HepG2 (cell line): ENCODE measurements around the gene CDK9. TPM values are rescaled to one million over a fixed set of nuclear protein-coding genes. Genes with fewer than 3 reads are reported as not detected.

Experiments
- ELF1 ChIP-seq: sonication (generic); formaldehyde crosslinking; IDR thresholded peaks from 2 replicates; pipeline ENCODE4 v1.4.0; 2020; ENCODE audit warnings: missing genetic modification reagents
- EZH2 ChIP-seq: conservative IDR thresholded peaks from 2 replicates; pipeline ENCODE4 v1.6.1; 2012; ENCODE audit warnings: mild to moderate bottlenecking, low read depth, low read length, moderate library complexity
- FOXK2 ChIP-seq: fragments of 450-650 bp; IDR thresholded peaks from 2 replicates; pipeline ENCODE4 v1.6.1; 2016
- HES4 ChIP-seq: sonication (generic); formaldehyde crosslinking; IDR thresholded peaks from 2 replicates; pipeline ENCODE4 v1.9.0; 2021; ENCODE audit warnings: mild to moderate bottlenecking, missing genetic modification reagents, borderline replicate concordance
- KMT2B ChIP-seq: IDR thresholded peaks from 2 replicates; pipeline ENCODE4 v1.6.1; 2016; ENCODE audit warnings: missing genetic modification reagents, missing compliant biosample characterization
- PAF1 ChIP-seq: IDR thresholded peaks from 2 replicates; pipeline ENCODE4 v1.6.1; 2016; ENCODE audit warnings: missing genetic modification reagents, missing compliant biosample characterization
- RAD21 ChIP-seq: fragments of 450-650 bp; formaldehyde crosslinking; IDR thresholded peaks from 2 replicates; pipeline ENCODE4 v1.5.0; 2020; ENCODE audit warnings: mild to moderate bottlenecking
- TAF1 ChIP-seq: sonication (generic); formaldehyde crosslinking; IDR thresholded peaks from 2 replicates; pipeline ENCODE4 v1.4.0; 2020; ENCODE audit warnings: missing genetic modification reagents
- ZFP1 ChIP-seq: IDR thresholded peaks from 2 replicates; pipeline ENCODE4 v1.6.1; 2016
- ZFP62 ChIP-seq: sonication (generic); formaldehyde crosslinking; IDR thresholded peaks from 2 replicates; pipeline ENCODE4 v1.4.0; 2020; ENCODE audit warnings: missing genetic modification reagents
- ZFYVE20 ChIP-seq: sonication (generic); formaldehyde crosslinking; IDR thresholded peaks from 2 replicates; pipeline ENCODE4 v1.8.0; 2023; ENCODE audit warnings: low read depth, mild to moderate bottlenecking, moderate library complexity, missing genetic modification reagents, borderline replicate concordance
- ZKSCAN8 ChIP-seq: IDR thresholded peaks from 2 replicates; pipeline ENCODE4 v1.6.1; 2016; ENCODE audit warnings: borderline replicate concordance, missing genetic modification reagents, missing compliant biosample characterization
- ZNF251 ChIP-seq: sonication (generic); formaldehyde crosslinking; IDR thresholded peaks from 2 replicates; pipeline ENCODE4 v1.9.0; 2021; ENCODE audit warnings: mild to moderate bottlenecking, missing genetic modification reagents
- ZNF776 ChIP-seq: sonication (generic); formaldehyde crosslinking; IDR thresholded peaks from 2 replicates; pipeline ENCODE4 v1.4.0; 2020; ENCODE audit warnings: mild to moderate bottlenecking, missing genetic modification reagents
- polyA plus RNA-seq, 8 experiments: library from polyadenylated mRNA; depleted of rRNA in 3 of 8; stranded (reverse) in 7 of 8; unstranded in 1 of 8; fragments of >200 nt; fragmentation: Illumina TruSeq in 4 of 8; extraction: Trizol in 4 of 8; gene quantifications; 2 replicates each; pipeline versions ENCODE4 v1.2.1 to v1.2.3, GENCODE V29; 2011 to 2016; ENCODE audit warnings: low read depth in 4 of 8, missing spikeins in 1 of 8, mixed read lengths in 1 of 8; ENCODE audit not compliant: insufficient read depth in 1 of 8
- total RNA-seq, 5 experiments: library from RNA; depleted of rRNA; stranded (reverse); fragments of >200 nt; fragmentation: Illumina TruSeq; extraction: Trizol; gene quantifications; 2 replicates each; pipeline ENCODE4 v1.2.3, GENCODE V29; 2016; ENCODE audit warnings: low read depth in 1 of 5
- TF ChIP-seq, protein P1 (sequence below): fragments of 450-650 bp; IDR thresholded peaks from 2 replicates; pipeline ENCODE4 v1.6.1; 2017
- TF ChIP-seq, protein P2 (sequence below): sonication (generic); formaldehyde crosslinking; IDR thresholded peaks from 2 replicates; pipeline ENCODE4 v1.4.0; 2020; ENCODE audit warnings: missing genetic modification reagents
- TF ChIP-seq, protein P3 (sequence below): sonication (generic); formaldehyde crosslinking; IDR thresholded peaks from 2 replicates; pipeline ENCODE4 v1.5.0; 2020; ENCODE audit warnings: missing genetic modification reagents
- TF ChIP-seq, protein P4 (sequence below), 2 experiments: sonication (generic) in 1 of 2; formaldehyde crosslinking in 1 of 2; IDR thresholded peaks; 2 replicates each; pipeline versions ENCODE4 v1.6.1 to v1.9.0; 2014 to 2022; ENCODE audit warnings: antibody characterized with exemption in 1 of 2, borderline replicate concordance in 1 of 2, inconsistent platforms in 1 of 2, low read depth in 1 of 2, missing genetic modification reagents in 1 of 2

The CDK9 gene
- total and polyA plus RNA-seq, 2 of the 13 experiments (the other 11 are each of a cell fraction or from before 2014, with no cell fraction given) = 16.8 to 21.5 TPM

DNA sequence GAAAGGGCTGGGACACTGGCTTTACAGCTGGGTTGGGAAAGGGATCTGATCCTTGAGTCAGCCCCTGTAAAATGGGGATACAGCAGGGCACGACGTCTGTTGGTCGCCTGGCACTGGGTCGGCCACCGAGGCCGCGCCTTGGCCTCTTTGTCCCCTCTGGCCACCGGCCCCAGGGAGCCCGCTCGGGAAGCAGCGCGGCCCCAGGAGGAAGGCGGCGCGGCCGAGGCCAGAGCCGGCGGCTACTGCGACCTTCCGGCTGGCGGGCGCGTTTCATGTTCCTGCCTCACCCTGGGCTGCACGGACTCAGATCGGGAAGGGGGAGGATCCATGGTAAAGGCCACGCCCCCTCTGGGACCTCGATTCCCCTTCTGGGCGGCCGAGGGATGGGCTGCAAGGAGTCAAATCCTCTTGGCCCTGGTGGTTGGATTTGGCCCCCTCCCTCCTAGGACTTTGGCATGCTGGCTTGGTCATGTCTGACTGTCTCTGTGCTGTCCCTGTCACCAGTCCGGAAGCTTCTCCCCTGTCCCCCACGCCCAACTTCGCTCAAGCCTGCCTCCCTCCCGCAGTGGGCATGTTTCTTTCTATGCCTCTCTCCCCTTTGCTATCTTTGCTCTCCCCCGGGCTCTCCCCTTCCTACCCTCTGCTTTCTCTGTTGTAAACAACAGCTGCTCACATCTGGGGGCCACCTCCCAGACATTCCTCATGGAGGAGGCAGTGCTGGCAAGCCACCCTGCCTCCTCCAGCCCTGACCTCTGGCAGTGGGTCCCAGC is 42.6 kb downstream of the CDK9 start (continued):
- TF ChIP-seq ZFYVE20 (CRISPR knock-in tag) (no peak), TAF1 (CRISPR knock-in tag) (peak; percentile 78), FOXK2 (no peak), ZFP62 (CRISPR knock-in tag) (no peak), HES4 (CRISPR knock-in tag) (no peak), EZH2 (no peak), ZNF251 (CRISPR knock-in tag) (no peak), PAF1 (no peak), ZNF776 (CRISPR knock-in tag) (no peak), ELF1 (CRISPR knock-in tag) (peak; percentile 26; the same call in 1 of the 2 replicates), ZKSCAN8 (CRISPR knock-in tag) (no peak), RAD21 (CRISPR knock-in tag) (peak; percentile 37; the same call in 1 of the 2 replicates), KMT2B (CRISPR knock-in tag) (no peak), ZFP1 (CRISPR knock-in tag) (no peak)
- TF ChIP-seq, protein P1, sequence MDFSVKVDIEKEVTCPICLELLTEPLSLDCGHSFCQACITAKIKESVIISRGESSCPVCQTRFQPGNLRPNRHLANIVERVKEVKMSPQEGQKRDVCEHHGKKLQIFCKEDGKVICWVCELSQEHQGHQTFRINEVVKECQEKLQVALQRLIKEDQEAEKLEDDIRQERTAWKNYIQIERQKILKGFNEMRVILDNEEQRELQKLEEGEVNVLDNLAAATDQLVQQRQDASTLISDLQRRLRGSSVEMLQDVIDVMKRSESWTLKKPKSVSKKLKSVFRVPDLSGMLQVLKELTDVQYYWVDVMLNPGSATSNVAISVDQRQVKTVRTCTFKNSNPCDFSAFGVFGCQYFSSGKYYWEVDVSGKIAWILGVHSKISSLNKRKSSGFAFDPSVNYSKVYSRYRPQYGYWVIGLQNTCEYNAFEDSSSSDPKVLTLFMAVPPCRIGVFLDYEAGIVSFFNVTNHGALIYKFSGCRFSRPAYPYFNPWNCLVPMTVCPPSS = no peak
- TF ChIP-seq, protein P2, sequence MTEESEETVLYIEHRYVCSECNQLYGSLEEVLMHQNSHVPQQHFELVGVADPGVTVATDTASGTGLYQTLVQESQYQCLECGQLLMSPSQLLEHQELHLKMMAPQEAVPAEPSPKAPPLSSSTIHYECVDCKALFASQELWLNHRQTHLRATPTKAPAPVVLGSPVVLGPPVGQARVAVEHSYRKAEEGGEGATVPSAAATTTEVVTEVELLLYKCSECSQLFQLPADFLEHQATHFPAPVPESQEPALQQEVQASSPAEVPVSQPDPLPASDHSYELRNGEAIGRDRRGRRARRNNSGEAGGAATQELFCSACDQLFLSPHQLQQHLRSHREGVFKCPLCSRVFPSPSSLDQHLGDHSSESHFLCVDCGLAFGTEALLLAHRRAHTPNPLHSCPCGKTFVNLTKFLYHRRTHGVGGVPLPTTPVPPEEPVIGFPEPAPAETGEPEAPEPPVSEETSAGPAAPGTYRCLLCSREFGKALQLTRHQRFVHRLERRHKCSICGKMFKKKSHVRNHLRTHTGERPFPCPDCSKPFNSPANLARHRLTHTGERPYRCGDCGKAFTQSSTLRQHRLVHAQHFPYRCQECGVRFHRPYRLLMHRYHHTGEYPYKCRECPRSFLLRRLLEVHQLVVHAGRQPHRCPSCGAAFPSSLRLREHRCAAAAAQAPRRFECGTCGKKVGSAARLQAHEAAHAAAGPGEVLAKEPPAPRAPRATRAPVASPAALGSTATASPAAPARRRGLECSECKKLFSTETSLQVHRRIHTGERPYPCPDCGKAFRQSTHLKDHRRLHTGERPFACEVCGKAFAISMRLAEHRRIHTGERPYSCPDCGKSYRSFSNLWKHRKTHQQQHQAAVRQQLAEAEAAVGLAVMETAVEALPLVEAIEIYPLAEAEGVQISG (CRISPR knock-in tag) = peak; percentile 90
- TF ChIP-seq, protein P3, sequence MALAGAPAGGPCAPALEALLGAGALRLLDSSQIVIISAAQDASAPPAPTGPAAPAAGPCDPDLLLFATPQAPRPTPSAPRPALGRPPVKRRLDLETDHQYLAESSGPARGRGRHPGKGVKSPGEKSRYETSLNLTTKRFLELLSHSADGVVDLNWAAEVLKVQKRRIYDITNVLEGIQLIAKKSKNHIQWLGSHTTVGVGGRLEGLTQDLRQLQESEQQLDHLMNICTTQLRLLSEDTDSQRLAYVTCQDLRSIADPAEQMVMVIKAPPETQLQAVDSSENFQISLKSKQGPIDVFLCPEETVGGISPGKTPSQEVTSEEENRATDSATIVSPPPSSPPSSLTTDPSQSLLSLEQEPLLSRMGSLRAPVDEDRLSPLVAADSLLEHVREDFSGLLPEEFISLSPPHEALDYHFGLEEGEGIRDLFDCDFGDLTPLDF (CRISPR knock-in tag) = no peak
- TF ChIP-seq, protein P4, sequence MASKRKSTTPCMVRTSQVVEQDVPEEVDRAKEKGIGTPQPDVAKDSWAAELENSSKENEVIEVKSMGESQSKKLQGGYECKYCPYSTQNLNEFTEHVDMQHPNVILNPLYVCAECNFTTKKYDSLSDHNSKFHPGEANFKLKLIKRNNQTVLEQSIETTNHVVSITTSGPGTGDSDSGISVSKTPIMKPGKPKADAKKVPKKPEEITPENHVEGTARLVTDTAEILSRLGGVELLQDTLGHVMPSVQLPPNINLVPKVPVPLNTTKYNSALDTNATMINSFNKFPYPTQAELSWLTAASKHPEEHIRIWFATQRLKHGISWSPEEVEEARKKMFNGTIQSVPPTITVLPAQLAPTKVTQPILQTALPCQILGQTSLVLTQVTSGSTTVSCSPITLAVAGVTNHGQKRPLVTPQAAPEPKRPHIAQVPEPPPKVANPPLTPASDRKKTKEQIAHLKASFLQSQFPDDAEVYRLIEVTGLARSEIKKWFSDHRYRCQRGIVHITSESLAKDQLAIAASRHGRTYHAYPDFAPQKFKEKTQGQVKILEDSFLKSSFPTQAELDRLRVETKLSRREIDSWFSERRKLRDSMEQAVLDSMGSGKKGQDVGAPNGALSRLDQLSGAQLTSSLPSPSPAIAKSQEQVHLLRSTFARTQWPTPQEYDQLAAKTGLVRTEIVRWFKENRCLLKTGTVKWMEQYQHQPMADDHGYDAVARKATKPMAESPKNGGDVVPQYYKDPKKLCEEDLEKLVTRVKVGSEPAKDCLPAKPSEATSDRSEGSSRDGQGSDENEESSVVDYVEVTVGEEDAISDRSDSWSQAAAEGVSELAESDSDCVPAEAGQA (IDR thresholded peaks at IDR 0.05; ENCODE audit: low read depth) = no peak
- TF ChIP-seq, protein P4 (CRISPR knock-in tag; IDR thresholded peaks at IDR 0.05; ENCODE audit: borderline replicate concordance) = no peak
